Stimulated activated CD8-positive, alpha-beta memory T cell treated with anti-CD3 and anti-CD28 coated beads, Interleukin-15, amount 100 ng/mL, for 4 hours (primary cell): ENCODE data around the gene PTPN20.

Source experiments
- DNase-seq, 2 donors: peaks; one replicate each; pipeline ENCODE4 v3.0.0-alpha.2; 2020; ENCODE audit warnings: low read depth in 2 of 2

Gene PTPN20

GRCh38 chr10:47034441-47035051 is 123.3 kb downstream of the PTPN20 start:
- no peak for DNase-seq

GRCh38 chr10:47035171-47035818 is 124.1 kb downstream of the PTPN20 start:
- DNase-seq, result no peak

- no peak for DNase-seq
Observed at GRCh38 chr10:47035819-47036337, 124.7 kb downstream of the PTPN20 start.

- no peak for DNase-seq
Observed at GRCh38 chr10:47036771-47037170, 125.5 kb downstream of the PTPN20 start.

GRCh38 chr10:47037654-47038425 is 126.6 kb downstream of the PTPN20 start:
- no peak for DNase-seq

GRCh38 chr10:47038881-47039561 is 127.8 kb downstream of the PTPN20 start:
- no peak for DNase-seq

GRCh38 chr10:47039562-47039913 is 128.3 kb downstream of the PTPN20 start:
- no peak for DNase-seq

- DNase-seq, result no peak
Observed at GRCh38 chr10:47040041-47040491, 128.8 kb downstream of the PTPN20 start.

- DNase-seq, result no peak
Observed at GRCh38 chr10:47040681-47041080, 129.5 kb downstream of the PTPN20 start.

GRCh38 chr10:47041396-47042198 is 130.4 kb downstream of the PTPN20 start:
- no peak for DNase-seq

GRCh38 chr10:47042199-47042473 is 130.9 kb downstream of the PTPN20 start:
- no peak for DNase-seq

GRCh38 chr10:47042780-47043750 is 131.8 kb downstream of the PTPN20 start:
- DNase-seq, result no peak

- DNase-seq, result no peak
Observed at GRCh38 chr10:47043928-47044538, 132.8 kb downstream of the PTPN20 start.

GRCh38 chr10:47044741-47045140 is 133.5 kb downstream of the PTPN20 start:
- DNase-seq, result no peak

- no peak for DNase-seq
Observed at GRCh38 chr10:47045331-47045861, 134.2 kb downstream of the PTPN20 start.

GRCh38 chr10:47046321-47047126 is 135.3 kb downstream of the PTPN20 start:
- DNase-seq, result no peak

GRCh38 chr10:47047127-47047504 is 135.9 kb downstream of the PTPN20 start:
- DNase-seq, result no peak

GRCh38 chr10:47047577-47048525 is 136.6 kb downstream of the PTPN20 start:
- DNase-seq, result peak; percentile 27 to 43
